Lower leg skin (tissue), 3 donors: ENCODE measurements around the gene LELP1.

ENCODE experiments used
- POLR2A ChIP-seq, 2 donors: fragments of 450-650 bp; IDR thresholded peaks; one replicate each; pipeline ENCODE4 v1.6.1; 2016 to 2017; ENCODE audit warnings: antibody characterized with exemption in 2 of 2, mild to moderate bottlenecking in 1 of 2, moderate library complexity in 1 of 2
- TF ChIP-seq, protein P1 (sequence below), 3 donors: fragments of 450-650 bp; IDR thresholded peaks; one replicate each; pipeline ENCODE4 v1.5.1; 2016; ENCODE audit warnings: antibody characterized with exemption in 3 of 3, mild to moderate bottlenecking in 3 of 3, moderate library complexity in 2 of 3

DNA sequence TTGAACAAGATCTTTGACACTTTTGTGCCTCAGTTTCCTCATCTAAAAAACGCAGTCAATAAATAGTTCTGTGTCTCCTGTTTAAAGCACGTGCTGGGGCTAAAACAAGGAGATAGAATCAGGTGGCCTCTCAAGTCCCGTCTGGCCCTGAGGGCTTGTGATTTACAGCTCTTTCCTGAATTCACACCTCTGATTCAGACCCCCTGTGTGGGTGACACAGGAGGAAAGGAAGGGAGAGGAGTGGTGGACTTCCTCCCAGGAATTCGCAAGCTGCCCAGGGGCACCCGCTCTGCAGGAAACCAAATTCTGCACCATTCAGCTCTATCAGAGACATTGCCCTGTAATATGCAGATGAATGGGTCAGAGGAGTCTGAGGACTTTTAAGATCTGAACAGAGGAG is 9.0 kb downstream of the LELP1 start:
- TF ChIP-seq, protein P1, sequence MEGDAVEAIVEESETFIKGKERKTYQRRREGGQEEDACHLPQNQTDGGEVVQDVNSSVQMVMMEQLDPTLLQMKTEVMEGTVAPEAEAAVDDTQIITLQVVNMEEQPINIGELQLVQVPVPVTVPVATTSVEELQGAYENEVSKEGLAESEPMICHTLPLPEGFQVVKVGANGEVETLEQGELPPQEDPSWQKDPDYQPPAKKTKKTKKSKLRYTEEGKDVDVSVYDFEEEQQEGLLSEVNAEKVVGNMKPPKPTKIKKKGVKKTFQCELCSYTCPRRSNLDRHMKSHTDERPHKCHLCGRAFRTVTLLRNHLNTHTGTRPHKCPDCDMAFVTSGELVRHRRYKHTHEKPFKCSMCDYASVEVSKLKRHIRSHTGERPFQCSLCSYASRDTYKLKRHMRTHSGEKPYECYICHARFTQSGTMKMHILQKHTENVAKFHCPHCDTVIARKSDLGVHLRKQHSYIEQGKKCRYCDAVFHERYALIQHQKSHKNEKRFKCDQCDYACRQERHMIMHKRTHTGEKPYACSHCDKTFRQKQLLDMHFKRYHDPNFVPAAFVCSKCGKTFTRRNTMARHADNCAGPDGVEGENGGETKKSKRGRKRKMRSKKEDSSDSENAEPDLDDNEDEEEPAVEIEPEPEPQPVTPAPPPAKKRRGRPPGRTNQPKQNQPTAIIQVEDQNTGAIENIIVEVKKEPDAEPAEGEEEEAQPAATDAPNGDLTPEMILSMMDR (IDR thresholded peaks at IDR 0.05) = no peak
- TF ChIP-seq POLR2A (IDR thresholded peaks at IDR 0.05) = no peak
